Activated CD8-positive, alpha-beta T cell treated with anti-CD3 and anti-CD28 coated beads for 36 hours (primary cell): ENCODE results near the gene APBA1. TPM values are rescaled to one million over a fixed set of nuclear protein-coding genes. Genes with fewer than 3 reads are reported as not detected.
"Not testable (repeated sequence)": the region's sequence is repeated elsewhere in the genome, so short reads cannot be mapped to it uniquely, and the experiment has no call there.

ENCODE experiments used
- ATAC-seq: fragments of 200-7000 bp; cut with Tn5 transposase; one replicate; pipeline ENCODE4 v1.10.0; 2021; ENCODE audit warnings: mild to moderate bottlenecking, moderate library complexity
- CTCF ChIA-PET: fragments of 350-600 bp; sonication (Branson Sonifier 250); formaldehyde crosslinking; loops from one replicate; lab custom pipeline; 2021; ENCODE audit warnings: antibody characterized with exemption; lab: Charles Lee
- POLR2A ChIA-PET: fragments of 350-600 bp; sonication (Branson Sonifier 250); formaldehyde crosslinking; loops from one replicate; lab custom pipeline; 2021; ENCODE audit warnings: antibody characterized with exemption; lab: Charles Lee
- DNase-seq: peaks from one replicate; pipeline ENCODE4 v3.0.0-alpha.2; 2020
- H3K27ac Mint-ChIP-seq: one replicate; pipeline ENCODE4 v1.8.0; 2021; ENCODE audit warnings: mild to moderate bottlenecking, mixed read lengths
- H3K27me3 Mint-ChIP-seq: one replicate; pipeline ENCODE4 v1.8.0; 2021; ENCODE audit warnings: mixed read lengths
- H3K36me3 Mint-ChIP-seq: one replicate; pipeline ENCODE4 v1.8.0; 2021; ENCODE audit warnings: low read depth, mixed read lengths
- H3K4me1 Mint-ChIP-seq: one replicate; pipeline ENCODE4 v1.8.0; 2021; ENCODE audit warnings: low read depth, mixed read lengths
- H3K4me3 Mint-ChIP-seq: one replicate; pipeline ENCODE4 v1.8.0; 2021; ENCODE audit warnings: mild to moderate bottlenecking, moderate library complexity, mixed read lengths
- H3K9me3 Mint-ChIP-seq: one replicate; pipeline ENCODE4 v1.8.0; 2021; ENCODE audit warnings: mixed read lengths
- CTCF ChIP-seq: fragments of 200-600 bp; IDR thresholded peaks from one replicate; pipeline ENCODE4 v1.8.0; 2022; ENCODE audit warnings: antibody characterized with exemption, mild to moderate bottlenecking
- intact Hi-C: fragments of 100-400 bp; cut with micrococcal nuclease; formaldehyde crosslinking; loops from one replicate; pipeline ENCODE4 v1.10.0; 2022
- total RNA-seq, 2 experiments: library from RNA; stranded (reverse); gene quantifications; one replicate each; pipeline ENCODE4 v1.2.3, GENCODE V29; 2021

Gene APBA1
- total RNA-seq, 2 experiments from 2014 or later, result 0.07 TPM; not detected in 1

- DNase-seq (no peak), ATAC-seq (no peak)
- Mint-ChIP-seq H3K4me1 (no peaks in the 10 kb centered on the region), H3K9me3 (peaks cover 4% of the 10 kb centered on the region), H3K27ac (no peak overlapping the region), H3K36me3 (no peaks in the 10 kb centered on the region), H3K4me3 (no peak overlapping the region), H3K27me3 (peaks cover 8% of the 10 kb centered on the region)
- intact Hi-C loops, result no loop called here
- ChIA-PET POLR2A (no interaction called here), CTCF (no interaction called here)
- TF ChIP-seq CTCF, result no peak
Measured at GRCh38 chr9:69602773-69603172, 69.4 kb downstream of the APBA1 start.

- Mint-ChIP-seq H3K27me3 (peaks cover 8% of the 10 kb centered on the region), H3K9me3 (no peaks in the 10 kb centered on the region), H3K36me3 (no peaks in the 10 kb centered on the region), H3K4me1 (no peaks in the 10 kb centered on the region), H3K27ac (no peak overlapping the region), H3K4me3 (no peak overlapping the region)
- CTCF ChIA-PET, result no interaction called here
- intact Hi-C loops, result no loop called here
- TF ChIP-seq CTCF, result no peak
- no peak for DNase-seq
- ATAC-seq, result no peak
- POLR2A ChIA-PET, result no interaction called here
Measured at GRCh38 chr9:69601698-69602097, 70.5 kb downstream of the APBA1 start.

- no peak for DNase-seq
- intact Hi-C loops, result no loop called here
- no peaks in the 10 kb centered on the region for H3K4me1 Mint-ChIP-seq
- no peak for TF ChIP-seq CTCF
- H3K27me3 Mint-ChIP-seq, result peaks cover 8% of the 10 kb centered on the region
- ATAC-seq, result no peak
- POLR2A ChIA-PET, result no interaction called here
- CTCF ChIA-PET, result interaction anchor here (0.8 kb wide), 1 partner anchor 12 kb away, joined by 3 read pairs; no protein-coding TSS in a partner anchor
- no peak overlapping the region for H3K4me3 Mint-ChIP-seq
- no peaks in the 10 kb centered on the region for H3K36me3 Mint-ChIP-seq
- no peak overlapping the region for H3K27ac Mint-ChIP-seq
- no peaks in the 10 kb centered on the region for H3K9me3 Mint-ChIP-seq
Measured at GRCh38 chr9:69600314-69601047, 71.7 kb downstream of the APBA1 start.

GRCh38 chr9:69599232-69599971 is 72.8 kb downstream of the APBA1 start:
- intact Hi-C loops, result no loop called here
- DNase-seq, result no peak

GRCh38 chr9:69596906-69597305 is 75.3 kb downstream of the APBA1 start:
- POLR2A ChIA-PET, H3K4me1 Mint-ChIP-seq, DNase-seq, H3K9me3 Mint-ChIP-seq, H3K4me3 Mint-ChIP-seq, ATAC-seq, intact Hi-C loops, H3K36me3 Mint-ChIP-seq, CTCF ChIA-PET, H3K27me3 Mint-ChIP-seq, H3K27ac Mint-ChIP-seq: not testable (repeated sequence)

More at GRCh38 chr9:69599232-69599971, 72.8 kb downstream of the APBA1 start:
- TF ChIP-seq CTCF, result no peak
- no peaks in the 10 kb centered on the region for H3K36me3 Mint-ChIP-seq
- no peaks in the 10 kb centered on the region for H3K9me3 Mint-ChIP-seq
- ChIA-PET CTCF (no interaction called here), POLR2A (no interaction called here)
- no peak overlapping the region for H3K27ac Mint-ChIP-seq
- no peak for ATAC-seq
- no peak overlapping the region for H3K4me3 Mint-ChIP-seq
- H3K4me1 Mint-ChIP-seq, result no peaks in the 10 kb centered on the region
- peaks cover 5% of the 10 kb centered on the region for H3K27me3 Mint-ChIP-seq
